Measurements from ENCODE around the gene RIPK3.

DNA sequence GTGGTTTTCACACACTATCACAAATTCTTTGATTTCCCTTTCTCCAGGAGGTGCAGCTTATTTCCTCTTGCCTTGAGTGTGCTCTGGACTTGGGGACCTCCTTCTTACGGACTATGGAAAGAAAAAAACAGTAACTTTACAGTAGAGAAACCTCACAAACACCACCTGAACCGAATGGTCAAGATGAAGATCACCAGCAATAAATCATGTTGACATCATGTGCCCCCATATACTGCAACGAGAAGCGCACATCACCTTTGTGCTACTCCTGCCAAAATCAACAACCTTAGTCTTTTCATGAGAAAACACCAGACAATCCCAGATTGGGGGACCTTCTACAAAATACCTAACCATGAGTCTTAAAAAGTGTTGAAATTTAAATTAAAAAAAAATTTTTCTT is 45.7 kb upstream of the RIPK3 start:
- TF ChIP-seq POLR2A (IDR thresholded peaks at IDR 0.05) (no peak), CTCF (IDR thresholded peaks at IDR 0.05) (no peak), EP300 (IDR thresholded peaks at IDR 0.05) (no peak)

All from ovary (tissue), 3 donors.